Loucy (cell line): ENCODE measurements around the gene RPS5.

Experiments used
- CTCF ChIP-seq: fragments of 200-600 bp; sonication (generic); conservative IDR thresholded peaks from 2 replicates; pipeline ENCODE4 v1.5.1; 2014; ENCODE audit warnings: mild to moderate bottlenecking, antibody characterized with exemption, low read length
- EZH2phosphoT487 ChIP-seq: fragments of 200-600 bp; IDR thresholded peaks from 2 replicates; pipeline ENCODE4 v1.6.1; 2018; ENCODE audit warnings: antibody characterized with exemption, mild to moderate bottlenecking, moderate library complexity, borderline replicate concordance

DNA sequence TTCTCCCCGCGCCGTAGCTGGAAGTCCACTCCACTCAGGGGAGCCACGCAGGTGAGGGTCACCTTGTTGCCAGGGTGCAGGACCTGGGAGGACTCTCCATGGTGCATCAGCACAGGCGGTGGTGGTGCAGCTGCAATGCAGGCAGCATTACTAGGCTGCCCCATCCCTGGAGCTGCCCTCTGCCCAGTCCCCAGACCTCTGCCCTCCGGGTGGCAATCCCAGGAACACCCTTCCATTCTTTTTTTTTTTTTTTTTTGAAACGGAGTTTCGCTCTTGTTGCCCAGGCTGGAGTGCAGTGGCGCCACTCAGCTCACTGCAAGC is 35.6 kb upstream of the RPS5 start:
- TF ChIP-seq EZH2phosphoT487 (no peak), CTCF (no peak)
